DOHH2 (cell line): ENCODE measurements around the gene CCDC197.

Experiments used
- H3F3A ChIP-seq: fragments of 200-600 bp; sonication (generic), shearing (Covaris generic); 2 replicates; pipeline ENCODE4 v1.6.0; 2016; ENCODE audit warnings: antibody characterized with exemption, mild to moderate bottlenecking; ENCODE audit not compliant: control insufficient read depth, insufficient read depth
- H3K27ac ChIP-seq: fragments of 200-600 bp; sonication (generic); 2 replicates; pipeline ENCODE4 v1.5.1; 2014; ENCODE audit warnings: low read depth, mild to moderate bottlenecking, low read length, moderate library complexity
- H3K27me3 ChIP-seq: fragments of 200-600 bp; sonication (generic); 2 replicates; pipeline ENCODE4 v1.6.1; 2014; ENCODE audit warnings: mild to moderate bottlenecking, low read length, mixed read lengths; ENCODE audit not compliant: control insufficient read depth
- H3K36me3 ChIP-seq: fragments of 200-600 bp; sonication (generic); 2 replicates; pipeline ENCODE4 v1.6.1; 2014; ENCODE audit warnings: mild to moderate bottlenecking, low read length, moderate library complexity, mixed read lengths; ENCODE audit not compliant: control insufficient read depth
- H3K4me1 ChIP-seq: fragments of 200-600 bp; sonication (generic); 2 replicates; pipeline ENCODE4 v1.6.1; 2014; ENCODE audit warnings: mild to moderate bottlenecking, low read length, mixed read lengths; ENCODE audit not compliant: control insufficient read depth
- H3K4me2 ChIP-seq: fragments of 200-600 bp; sonication (generic); 2 replicates; pipeline ENCODE4 v1.6.0; 2014; ENCODE audit warnings: mild to moderate bottlenecking, low read length, moderate library complexity
- H3K4me3 ChIP-seq: fragments of 200-600 bp; sonication (generic); 2 replicates; pipeline ENCODE4 v1.5.1; 2014; ENCODE audit warnings: mild to moderate bottlenecking, low read length, mixed read lengths
- H3K79me2 ChIP-seq: fragments of 200-600 bp; sonication (generic); 2 replicates; pipeline ENCODE4 v1.6.1; 2014; ENCODE audit warnings: mild to moderate bottlenecking, low read length, mixed read lengths; ENCODE audit not compliant: control insufficient read depth
- H3K9me2 ChIP-seq: fragments of 200-600 bp; sonication (generic); replicated peaks from 2 replicates; pipeline ENCODE4 v1.6.1; 2014; ENCODE audit warnings: mild to moderate bottlenecking, low read length, mixed read lengths; ENCODE audit not compliant: control insufficient read depth
- H3K9me3 ChIP-seq: fragments of 200-600 bp; sonication (generic); 2 replicates; pipeline ENCODE4 v1.6.1; 2014; ENCODE audit warnings: antibody characterized with exemption, low read length, mixed read lengths; ENCODE audit not compliant: control insufficient read depth, insufficient read depth
- H4K20me1 ChIP-seq: fragments of 200-600 bp; sonication (generic); 2 replicates; pipeline ENCODE4 v1.6.0; 2014; ENCODE audit warnings: low read depth, mild to moderate bottlenecking, antibody characterized with exemption, low read length, moderate library complexity; ENCODE audit not compliant: control insufficient read depth, insufficient read depth
- EZH2phosphoT487 ChIP-seq: fragments of 200-600 bp; sonication (generic); IDR thresholded peaks from 2 replicates; pipeline ENCODE4 v1.6.1; 2017; ENCODE audit warnings: borderline replicate concordance, mild to moderate bottlenecking, antibody characterized with exemption, low read length, moderate library complexity, mixed read lengths
- TF ChIP-seq, protein P1 (sequence below): fragments of 200-600 bp; sonication (generic); IDR thresholded peaks from one replicate; pipeline ENCODE4 v1.5.1; 2014; ENCODE audit warnings: antibody characterized with exemption, mild to moderate bottlenecking, low read depth, low read length; ENCODE audit not compliant: poor library complexity, severe bottlenecking

Gene CCDC197

GRCh38 chr14:93955850-93956481, 41.1 kb upstream of the CCDC197 start:
- H4K20me1 ChIP-seq = no peaks in the 10 kb centered on the region
- peak overlapping the region; percentile 77 for H3K4me3 ChIP-seq
- TF ChIP-seq, protein P1, sequence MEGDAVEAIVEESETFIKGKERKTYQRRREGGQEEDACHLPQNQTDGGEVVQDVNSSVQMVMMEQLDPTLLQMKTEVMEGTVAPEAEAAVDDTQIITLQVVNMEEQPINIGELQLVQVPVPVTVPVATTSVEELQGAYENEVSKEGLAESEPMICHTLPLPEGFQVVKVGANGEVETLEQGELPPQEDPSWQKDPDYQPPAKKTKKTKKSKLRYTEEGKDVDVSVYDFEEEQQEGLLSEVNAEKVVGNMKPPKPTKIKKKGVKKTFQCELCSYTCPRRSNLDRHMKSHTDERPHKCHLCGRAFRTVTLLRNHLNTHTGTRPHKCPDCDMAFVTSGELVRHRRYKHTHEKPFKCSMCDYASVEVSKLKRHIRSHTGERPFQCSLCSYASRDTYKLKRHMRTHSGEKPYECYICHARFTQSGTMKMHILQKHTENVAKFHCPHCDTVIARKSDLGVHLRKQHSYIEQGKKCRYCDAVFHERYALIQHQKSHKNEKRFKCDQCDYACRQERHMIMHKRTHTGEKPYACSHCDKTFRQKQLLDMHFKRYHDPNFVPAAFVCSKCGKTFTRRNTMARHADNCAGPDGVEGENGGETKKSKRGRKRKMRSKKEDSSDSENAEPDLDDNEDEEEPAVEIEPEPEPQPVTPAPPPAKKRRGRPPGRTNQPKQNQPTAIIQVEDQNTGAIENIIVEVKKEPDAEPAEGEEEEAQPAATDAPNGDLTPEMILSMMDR = no peak
- TF ChIP-seq EZH2phosphoT487 = no peak
- 0 out of 2 replicates have a peak, but pooled peaks cover 6% of the 10 kb centered on the region for H3K79me2 ChIP-seq
- H3K9me2 ChIP-seq = no peaks in the 10 kb centered on the region
- H3K4me2 ChIP-seq = peak overlapping the region; percentile 97
- H3K36me3 ChIP-seq = peaks cover 5% of the 10 kb centered on the region
- no peaks in the 10 kb centered on the region for H3K9me3 ChIP-seq
- H3K4me1 ChIP-seq = peaks cover 83% of the 10 kb centered on the region
- H3K27ac ChIP-seq = peak overlapping the region; percentile 98
- no peaks in the 10 kb centered on the region for H3K27me3 ChIP-seq
- H3F3A ChIP-seq = peaks cover 15% of the 10 kb centered on the region

DNA sequence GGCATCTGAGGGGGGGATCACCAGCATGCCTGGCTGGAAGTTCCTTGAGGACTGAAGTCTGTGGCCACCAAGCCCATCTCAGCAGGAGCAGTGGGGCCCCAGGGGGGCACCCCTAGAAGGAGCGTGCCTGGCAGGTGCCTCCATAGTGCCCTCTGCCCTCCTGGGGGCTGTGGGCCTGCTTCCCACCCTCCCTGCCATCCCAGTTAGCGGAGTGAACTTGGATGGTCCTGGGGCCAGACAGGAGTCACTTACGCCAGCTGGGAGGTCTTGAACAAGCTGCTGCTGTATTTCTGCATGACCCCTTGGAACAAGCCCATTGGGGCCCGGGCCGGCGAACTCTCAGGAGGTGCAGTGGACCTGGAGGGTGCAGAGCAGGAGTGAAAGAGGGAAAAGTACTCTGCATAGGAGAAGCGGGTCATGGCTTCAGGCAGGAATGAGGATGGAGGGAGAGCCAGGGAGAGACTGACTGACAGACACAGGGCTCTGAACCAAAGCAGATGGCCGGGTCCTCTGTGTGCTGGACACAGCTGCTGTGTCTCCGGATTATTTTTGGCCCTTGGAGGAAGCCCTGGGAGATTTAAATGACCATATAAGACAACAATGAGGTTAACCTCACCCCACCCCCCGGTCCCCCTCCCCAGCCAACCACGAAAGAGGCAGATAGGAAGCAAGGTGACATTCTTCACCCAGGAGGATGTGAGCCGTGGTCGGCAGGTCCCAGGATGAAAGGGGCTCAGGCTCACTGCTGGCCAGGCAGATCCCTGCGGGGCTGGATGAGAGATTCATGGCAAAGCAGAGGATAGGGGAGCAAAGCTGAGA, 40.4 kb upstream of the CCDC197 start:
- Histone ChIP-seq H3F3A (peaks cover 19% of the 10 kb centered on the region), H3K9me2 (no peaks in the 10 kb centered on the region), H3K4me1 (peaks cover 91% of the 10 kb centered on the region), H3K4me2 (peak overlapping the region; percentile 97), H3K27me3 (no peaks in the 10 kb centered on the region), H3K79me2 (0 out of 2 replicates have a peak, but pooled peaks cover 6% of the 10 kb centered on the region), H3K36me3 (peaks cover 5% of the 10 kb centered on the region), H3K9me3 (no peaks in the 10 kb centered on the region), H4K20me1 (no peaks in the 10 kb centered on the region), H3K27ac (peak overlapping the region; percentile 98), H3K4me3 (peak overlapping the region; percentile 77)
- TF ChIP-seq EZH2phosphoT487 = no peak
- TF ChIP-seq, protein P1 = no peak

DNA sequence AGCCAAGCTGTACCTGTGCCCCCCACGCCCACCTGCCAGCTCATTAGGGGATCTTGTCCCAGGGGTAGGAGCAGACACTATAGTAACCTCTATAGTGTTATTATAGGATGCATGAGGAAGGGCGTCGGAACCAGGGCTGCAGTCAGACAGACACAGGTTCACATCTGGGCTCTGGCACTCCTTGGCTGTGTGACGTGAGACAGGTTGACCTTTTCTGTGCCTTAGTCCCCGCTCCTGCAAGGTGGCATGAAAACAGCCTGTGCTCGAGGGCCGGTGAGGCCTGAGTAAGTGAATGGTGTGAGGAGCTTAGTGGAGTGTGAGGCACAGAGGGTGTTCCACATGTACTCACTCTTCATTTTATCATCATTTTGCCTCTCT, 39.8 kb upstream of the CCDC197 start:
- 0 out of 2 replicates have a peak, but pooled peaks cover 6% of the 10 kb centered on the region for H3K79me2 ChIP-seq
- H3K9me3 ChIP-seq = no peaks in the 10 kb centered on the region
- H3K4me3 ChIP-seq = peak overlapping the region; percentile 77
- TF ChIP-seq EZH2phosphoT487 = no peak
- TF ChIP-seq, protein P1 = no peak
- H3K27me3 ChIP-seq = no peaks in the 10 kb centered on the region
- H3K27ac ChIP-seq = peak overlapping the region; percentile 98
- no peaks in the 10 kb centered on the region for H4K20me1 ChIP-seq
- H3K9me2 ChIP-seq = no peaks in the 10 kb centered on the region
- H3K36me3 ChIP-seq = peaks cover 5% of the 10 kb centered on the region
- H3F3A ChIP-seq = peaks cover 23% of the 10 kb centered on the region
- H3K4me2 ChIP-seq = peak overlapping the region; percentile 97
- peaks cover 97% of the 10 kb centered on the region for H3K4me1 ChIP-seq
